ENCODE data around the gene SLBP.

Gene SLBP

GRCh38 chr4:1743551-1743950 is 31.4 kb upstream of the SLBP start:
- H3K27ac ChIP-seq = no peak overlapping the region

GRCh38 chr4:1741208-1741607 is 29.1 kb upstream of the SLBP start:
- TF ChIP-seq CTCF (conservative IDR thresholded peaks at IDR 0.05) = no peak
- H3K27ac ChIP-seq = no peak overlapping the region

More at GRCh38 chr4:1743551-1743950, 31.4 kb upstream of the SLBP start:
- TF ChIP-seq CTCF (conservative IDR thresholded peaks at IDR 0.05) = no peak

- H3K27ac ChIP-seq = no peak overlapping the region
- TF ChIP-seq CTCF (conservative IDR thresholded peaks at IDR 0.05) = no peak
Observed at GRCh38 chr4:1740021-1740545, 28.0 kb upstream of the SLBP start.

- H3K27ac ChIP-seq = no peak overlapping the region
- TF ChIP-seq CTCF (conservative IDR thresholded peaks at IDR 0.05) = no peak
Observed at GRCh38 chr4:1739358-1739757, 27.2 kb upstream of the SLBP start.

- no peak overlapping the region for H3K27ac ChIP-seq
- no peak for TF ChIP-seq CTCF (conservative IDR thresholded peaks at IDR 0.05)
Observed at GRCh38 chr4:1738410-1738809, 26.3 kb upstream of the SLBP start.

GRCh38 chr4:1737666-1738065 is 25.5 kb upstream of the SLBP start:
- no peak overlapping the region for H3K27ac ChIP-seq

GRCh38 chr4:1736812-1737211 is 24.7 kb upstream of the SLBP start:
- no peak for TF ChIP-seq CTCF (conservative IDR thresholded peaks at IDR 0.05)
- no peak overlapping the region for H3K27ac ChIP-seq

More at GRCh38 chr4:1737666-1738065, 25.5 kb upstream of the SLBP start:
- no peak for TF ChIP-seq CTCF (conservative IDR thresholded peaks at IDR 0.05)
